Endothelial cell of umbilical vein (primary cell): Measurements from ENCODE around the gene ZNF808.

Experiments
- EZH2 ChIP-seq: IDR thresholded peaks from 2 replicates; pipeline ENCODE4 v1.6.1; 2012; ENCODE audit warnings: borderline replicate concordance, low read depth, mild to moderate bottlenecking, moderate library complexity, low read length, inconsistent platforms; ENCODE audit not compliant: severe bottlenecking
- POLR2A ChIP-seq: IDR thresholded peaks from 2 replicates; pipeline ENCODE4 v1.6.1; 2012; ENCODE audit warnings: low read depth, mild to moderate bottlenecking, control low read depth, low read length
- TF ChIP-seq, protein P1 (sequence below), 2 donors: IDR thresholded peaks; 1 replicate in 1 of 2; 2 replicates in 1 of 2; pipeline ENCODE4 v1.5.1; 2011; ENCODE audit warnings: low read length in 2 of 2, mild to moderate bottlenecking in 2 of 2, moderate library complexity in 2 of 2, control low read depth in 1 of 2, inconsistent platforms in 1 of 2, low read depth in 1 of 2; ENCODE audit not compliant: insufficient read depth in 1 of 2; ENCODE audit errors: extremely low read depth in 1 of 2

DNA sequence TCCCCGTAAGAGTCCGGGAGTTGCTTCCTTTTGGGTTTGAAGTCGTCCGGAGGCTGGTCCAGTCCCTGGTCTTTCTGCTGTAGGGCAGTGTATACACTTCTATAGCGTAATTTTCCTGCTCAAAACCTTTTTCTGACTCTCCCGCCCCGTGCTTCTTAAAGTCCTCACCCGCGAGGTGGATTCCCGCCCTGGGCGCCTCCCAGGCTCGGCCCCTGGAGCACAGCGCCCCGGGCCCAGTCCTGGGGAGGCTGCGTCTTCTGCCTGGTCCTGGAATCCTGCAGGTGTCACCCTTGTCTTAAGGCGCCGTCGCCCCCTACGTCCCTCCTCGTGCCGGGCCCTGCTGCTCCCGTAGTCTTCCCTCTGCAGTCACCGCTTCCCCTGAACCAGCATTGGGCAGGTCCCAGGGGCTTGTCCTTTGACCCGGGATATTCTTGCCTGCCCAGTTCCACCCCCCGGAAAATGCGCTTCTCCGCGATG lies 34.4 kb upstream of the ZNF808 start:
- TF ChIP-seq EZH2 (no peak), POLR2A (no peak)
- TF ChIP-seq, protein P1, sequence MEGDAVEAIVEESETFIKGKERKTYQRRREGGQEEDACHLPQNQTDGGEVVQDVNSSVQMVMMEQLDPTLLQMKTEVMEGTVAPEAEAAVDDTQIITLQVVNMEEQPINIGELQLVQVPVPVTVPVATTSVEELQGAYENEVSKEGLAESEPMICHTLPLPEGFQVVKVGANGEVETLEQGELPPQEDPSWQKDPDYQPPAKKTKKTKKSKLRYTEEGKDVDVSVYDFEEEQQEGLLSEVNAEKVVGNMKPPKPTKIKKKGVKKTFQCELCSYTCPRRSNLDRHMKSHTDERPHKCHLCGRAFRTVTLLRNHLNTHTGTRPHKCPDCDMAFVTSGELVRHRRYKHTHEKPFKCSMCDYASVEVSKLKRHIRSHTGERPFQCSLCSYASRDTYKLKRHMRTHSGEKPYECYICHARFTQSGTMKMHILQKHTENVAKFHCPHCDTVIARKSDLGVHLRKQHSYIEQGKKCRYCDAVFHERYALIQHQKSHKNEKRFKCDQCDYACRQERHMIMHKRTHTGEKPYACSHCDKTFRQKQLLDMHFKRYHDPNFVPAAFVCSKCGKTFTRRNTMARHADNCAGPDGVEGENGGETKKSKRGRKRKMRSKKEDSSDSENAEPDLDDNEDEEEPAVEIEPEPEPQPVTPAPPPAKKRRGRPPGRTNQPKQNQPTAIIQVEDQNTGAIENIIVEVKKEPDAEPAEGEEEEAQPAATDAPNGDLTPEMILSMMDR (IDR thresholded peaks at IDR 0.05; ENCODE audit: extremely low read depth in 1 of 2, insufficient read depth in 1 of 2, low read depth in 1 of 2, low read length in 2 of 2): no peak
